HepG2 (cell line): ENCODE measurements around the gene EPHA1. TPM values are rescaled to one million over a fixed set of nuclear protein-coding genes. Genes with fewer than 3 reads are reported as not detected.

Source experiments
- ATAC-seq: fragments of 200-7000 bp; cut with Tn5 transposase; 3 replicates; pipeline ENCODE4 v1.9.1; 2020; ENCODE audit warnings: mild to moderate bottlenecking, moderate library complexity
- BruUV-seq: library from RNA; stranded (reverse); fragments of 400-500 nt; replicated peaks from 2 replicates; lab custom pipeline; 2021; lab: Mats Ljungman, UMichigan
- CTCF ChIA-PET: fragments of 300-600 bp; formaldehyde crosslinking; extraction: SDS; loops from one replicate; lab custom pipeline; 2021; ENCODE audit warnings: low total read pairs, inconsistent platforms, low intra/inter-chr PET ratio; lab: Yijun Ruan, JAX
- POLR2A ChIA-PET: fragments of 350-600 bp; sonication (Branson Sonifier 250); formaldehyde crosslinking; loops from one replicate; lab custom pipeline; 2020; ENCODE audit warnings: antibody characterized with exemption, inconsistent platforms; lab: Yijun Ruan, JAX
- DNase-seq: peaks from one replicate; pipeline ENCODE4 v3.0.0-alpha.2; 2015; ENCODE audit warnings: low spot score
- FAIRE-seq: peaks from 3 replicates; lab custom pipeline; 2011; peaks lifted over from hg19 to GRCh38; lab: Jason Lieb, UNC
- H2AFZ ChIP-seq: one replicate; pipeline ENCODE4 v1.6.1; 2011; ENCODE audit warnings: low read length, inconsistent platforms
- H3K27ac ChIP-seq: fragments of 300-600 bp; 3 replicates; pipeline ENCODE4 v1.8.0; 2011; ENCODE audit warnings: mixed run types, mild to moderate bottlenecking, mixed read lengths, low read length, inconsistent platforms; ENCODE audit not compliant: insufficient read depth; ENCODE audit errors: extremely low read length
- H3K27me3 ChIP-seq, 2 experiments: fragments of 200-600 bp in 1 of 2; 2 replicates in 1 of 2; 3 replicates in 1 of 2; pipeline versions ENCODE4 v1.6.0 to v1.8.0; 2011; ENCODE audit warnings: low read length in 2 of 2, mild to moderate bottlenecking in 2 of 2, moderate library complexity in 2 of 2, inconsistent platforms in 1 of 2; ENCODE audit not compliant: insufficient read depth in 2 of 2, control insufficient read depth in 1 of 2
- H3K36me3 ChIP-seq, 2 experiments: fragments of 200-600 bp in 1 of 2; replicated peaks in 1 of 2; 2 replicates in 1 of 2; 3 replicates in 1 of 2; pipeline versions ENCODE4 v1.5.1 to v1.8.0; 2011; ENCODE audit warnings: low read length in 2 of 2, inconsistent platforms in 1 of 2; ENCODE audit not compliant: insufficient read depth in 2 of 2, control insufficient read depth in 1 of 2
- H3K4me1 ChIP-seq: 2 replicates; pipeline ENCODE4 v1.5.1; 2012; ENCODE audit warnings: low read length, inconsistent platforms; ENCODE audit not compliant: insufficient read depth
- H3K4me2 ChIP-seq: 2 replicates; pipeline ENCODE4 v1.6.0; 2011; ENCODE audit warnings: low read depth, low read length, inconsistent platforms
- H3K4me3 ChIP-seq, 3 experiments: fragments of 200-600 bp in 1 of 3; sonication (generic), shearing (Covaris generic) in 1 of 3; replicated peaks in 1 of 3; 2 replicates each; pipeline ENCODE4 v1.5.1; 2011 to 2016; ENCODE audit warnings: low read length in 3 of 3, inconsistent platforms in 2 of 3, low read depth in 2 of 3, mild to moderate bottlenecking in 2 of 3, control low read depth in 1 of 3, mixed read lengths in 1 of 3; ENCODE audit not compliant: insufficient read depth in 1 of 3
- H3K79me2 ChIP-seq: one replicate; pipeline ENCODE4 v1.6.1; 2011; ENCODE audit warnings: low read length, inconsistent platforms; ENCODE audit not compliant: insufficient read depth
- H3K9ac ChIP-seq: 2 replicates; pipeline ENCODE4 v1.6.0; 2011; ENCODE audit warnings: mild to moderate bottlenecking, low read depth, low read length, inconsistent platforms; ENCODE audit not compliant: insufficient read depth
- H3K9me3 ChIP-seq: 2 replicates; pipeline ENCODE4 v1.5.1; 2012; ENCODE audit warnings: mild to moderate bottlenecking, low read length
- H4K20me1 ChIP-seq: 2 replicates; pipeline ENCODE4 v1.6.0; 2011; ENCODE audit warnings: inconsistent platforms, mild to moderate bottlenecking, low read length, moderate library complexity; ENCODE audit not compliant: insufficient read depth
- FLYWCH1 ChIP-seq: sonication (generic); formaldehyde crosslinking; IDR thresholded peaks from 2 replicates; pipeline ENCODE4 v1.8.1; 2023; ENCODE audit warnings: mild to moderate bottlenecking, missing genetic modification reagents
- HNF4A ChIP-seq: sonication (generic); formaldehyde crosslinking; IDR thresholded peaks from 2 replicates; pipeline ENCODE4 v1.4.0; 2020; ENCODE audit warnings: missing genetic modification reagents
- MLLT10 ChIP-seq: sonication (generic); formaldehyde crosslinking; IDR thresholded peaks from 2 replicates; pipeline ENCODE4 v1.4.0; 2020; ENCODE audit warnings: missing genetic modification reagents
- PCBP1 ChIP-seq: fragments of 200-400 bp; formaldehyde crosslinking; IDR thresholded peaks from 2 replicates; pipeline ENCODE4 v1.6.1; 2017; ENCODE audit warnings: mild to moderate bottlenecking, low read depth, low read length, borderline replicate concordance
- TAF1 ChIP-seq: sonication (generic); formaldehyde crosslinking; IDR thresholded peaks from 2 replicates; pipeline ENCODE4 v1.4.0; 2020; ENCODE audit warnings: missing genetic modification reagents
- ZFP90 ChIP-seq: sonication (generic); formaldehyde crosslinking; IDR thresholded peaks from 2 replicates; pipeline ENCODE4 v1.8.0; 2022; ENCODE audit warnings: missing genetic modification reagents, mild to moderate bottlenecking, inconsistent platforms, borderline replicate concordance
- ZNF484 ChIP-seq: sonication (generic); formaldehyde crosslinking; IDR thresholded peaks from 2 replicates; pipeline ENCODE4 v1.5.1; 2020; ENCODE audit warnings: mild to moderate bottlenecking, low read depth, missing genetic modification reagents, borderline replicate concordance
- ZNF543 ChIP-seq: sonication (generic); formaldehyde crosslinking; IDR thresholded peaks from 2 replicates; pipeline ENCODE4 v1.4.0; 2020; ENCODE audit warnings: mild to moderate bottlenecking, missing genetic modification reagents
- ZNF629 ChIP-seq: sonication (generic); formaldehyde crosslinking; conservative IDR thresholded peaks from 2 replicates; pipeline ENCODE4 v1.5.0; 2020; ENCODE audit warnings: missing genetic modification reagents
- WGBS: methylation state at CpG from one replicate; pipeline ENCODE4 v1.1.6; 2017; ENCODE audit warnings: low lambda C conversion rate; 5-methylcytosine and 5-hydroxymethylcytosine counted together
- in situ Hi-C: cut with HindIII; loops from 2 replicates; pipeline ENCODE4 v1.10.0; 2017; ENCODE audit warnings: low pct_unique_long_range_greater_than_20kb; ENCODE audit not compliant: extremely low pct_ligation_motif_present
- intact Hi-C: fragments of 100-400 bp; cut with micrococcal nuclease; formaldehyde crosslinking; loops from one replicate; pipeline ENCODE4 v1.10.0; 2022; ENCODE audit not compliant: unreplicated experiment
- polyA plus RNA-seq, 8 experiments: library from polyadenylated mRNA; depleted of rRNA in 3 of 8; stranded (reverse) in 7 of 8; unstranded in 1 of 8; fragments of >200 nt; fragmentation: Illumina TruSeq in 4 of 8; extraction: Trizol in 4 of 8; gene quantifications; 2 replicates each; pipeline versions ENCODE4 v1.2.1 to v1.2.3, GENCODE V29; 2011 to 2016; ENCODE audit warnings: low read depth in 4 of 8, missing spikeins in 1 of 8, mixed read lengths in 1 of 8; ENCODE audit not compliant: insufficient read depth in 1 of 8
- total RNA-seq, 5 experiments: library from RNA; depleted of rRNA; stranded (reverse); fragments of >200 nt; fragmentation: Illumina TruSeq; extraction: Trizol; gene quantifications; 2 replicates each; pipeline ENCODE4 v1.2.3, GENCODE V29; 2016; ENCODE audit warnings: low read depth in 1 of 5

EPHA1 gene
- total and polyA plus RNA-seq, 2 of the 13 experiments (the other 11 are each of a cell fraction or from before 2014, with no cell fraction given), result 4.6 to 17.1 TPM

DNA sequence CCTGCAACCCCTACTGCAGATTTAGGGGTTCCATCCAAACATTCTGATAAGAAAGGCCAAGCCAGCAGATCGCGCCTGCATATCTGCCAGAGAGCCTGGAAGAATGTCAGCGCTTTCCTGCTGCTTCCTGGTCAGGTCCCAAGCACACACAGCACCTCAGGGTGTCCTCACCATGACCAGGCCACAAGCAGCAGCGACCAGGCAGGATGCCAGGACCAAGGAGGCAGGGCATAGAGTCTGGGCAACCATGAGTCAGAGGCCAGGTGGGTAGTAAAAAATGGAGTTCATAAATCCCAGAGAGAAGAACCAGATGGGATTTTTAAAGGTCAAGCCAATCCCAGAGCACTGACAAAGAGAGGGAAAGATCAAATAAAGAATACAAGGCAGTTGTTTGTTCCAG lies 40.7 kb downstream of the EPHA1 start:
- Histone ChIP-seq H2AFZ (no peak overlapping the region), H3K27ac (no peak overlapping the region), H3K27me3 (peaks cover 5 to 44% of the 10 kb centered on the region in 2 experiments; a peak in 4 of 5 replicates), H3K9ac (no peak overlapping the region), H3K4me2 (no peak overlapping the region), H3K4me1 (peaks cover 8% of the 10 kb centered on the region; the same call in 1 of the 2 replicates), H3K4me3 (no peak overlapping the region), H3K9me3 (no peaks in the 10 kb centered on the region), H3K36me3 (no peaks in the 10 kb centered on the region), H3K79me2 (no peaks in the 10 kb centered on the region), H4K20me1 (no peaks in the 10 kb centered on the region)
- no peak for FAIRE-seq
- ChIA-PET POLR2A (no interaction called here), CTCF (no interaction called here)
- WGBS, result 0% methylated on average over 1 of the region's 4 CpGs
- ATAC-seq, result no peak
- DNase-seq, result no peak
- in situ Hi-C loops, result no loop called here
- TF ChIP-seq FLYWCH1 (CRISPR knock-in tag) (no peak), ZFP90 (CRISPR knock-in tag) (no peak), MLLT10 (CRISPR knock-in tag) (no peak), TAF1 (CRISPR knock-in tag) (no peak), HNF4A (no peak), ZNF629 (no peak), PCBP1 (no peak), ZNF484 (CRISPR knock-in tag) (no peak), ZNF543 (no peak)
- no TSS peak for BruUV-seq
- intact Hi-C loops, result no loop called here
